SH-SY5Y (cell line): ENCODE measurements around the gene GPC1.

ENCODE experiments used
- GATA2 ChIP-seq: IDR thresholded peaks from 2 replicates; pipeline ENCODE4 v1.6.1; 2011; ENCODE audit warnings: mild to moderate bottlenecking, low read depth, low read length
- GATA3 ChIP-seq: IDR thresholded peaks from 2 replicates; pipeline ENCODE4 v1.6.1; 2011; ENCODE audit warnings: low read depth, mild to moderate bottlenecking, low read length, moderate library complexity

The GPC1 gene

GRCh38 chr2:240462707-240463273 is 27.3 kb downstream of the GPC1 start:
- no peak for TF ChIP-seq GATA3

GRCh38 chr2:240463274-240463865 is 27.9 kb downstream of the GPC1 start:
- TF ChIP-seq GATA3 (no peak), GATA2 (no peak)

- TF ChIP-seq GATA3 (no peak), GATA2 (no peak)
Measured at GRCh38 chr2:240463866-240464481, 28.5 kb downstream of the GPC1 start.

GRCh38 chr2:240464514-240465241 is 29.2 kb downstream of the GPC1 start:
- TF ChIP-seq GATA3 (no peak), GATA2 (no peak)

GRCh38 chr2:240465268-240465764 is 29.9 kb downstream of the GPC1 start:
- TF ChIP-seq GATA2 (no peak), GATA3 (no peak)

- no peak for TF ChIP-seq GATA2
- no peak for TF ChIP-seq GATA3
Measured at GRCh38 chr2:240465765-240466578, 30.5 kb downstream of the GPC1 start.

- TF ChIP-seq GATA3 = no peak
- TF ChIP-seq GATA2 = no peak
Measured at GRCh38 chr2:240466579-240467148, 31.2 kb downstream of the GPC1 start.

GRCh38 chr2:240467149-240467642 is 31.7 kb downstream of the GPC1 start:
- no peak for TF ChIP-seq GATA2
- TF ChIP-seq GATA3 = no peak

GRCh38 chr2:240467659-240468302 is 32.3 kb downstream of the GPC1 start:
- TF ChIP-seq GATA3 (no peak), GATA2 (no peak)

GRCh38 chr2:240468303-240469238 is 33.1 kb downstream of the GPC1 start:
- TF ChIP-seq GATA2 (no peak), GATA3 (no peak)

- TF ChIP-seq GATA3 (no peak), GATA2 (no peak)
Measured at GRCh38 chr2:240469239-240469636, 33.8 kb downstream of the GPC1 start.

- TF ChIP-seq GATA3 = no peak
- TF ChIP-seq GATA2 = no peak
Measured at GRCh38 chr2:240469740-240470139, 34.3 kb downstream of the GPC1 start.
